ENCODE measurements around the gene SLC9B2. TPM values are rescaled to one million over a fixed set of nuclear protein-coding genes. Genes with fewer than 3 reads are reported as not detected.

SLC9B2 gene
- total RNA-seq (2022) (22.1 and 24.0 TPM in 2 replicates), Bru-seq, nascent RNA (percentile 73 among the genes with signal in this experiment), BruChase-seq, experiment 1, labeled RNA remaining after a 2-hour chase (percentile 69 among the genes with signal in this experiment), BruChase-seq, experiment 2, labeled RNA remaining after a 6-hour chase (percentile 72 among the genes with signal in this experiment)
- long read RNA-seq, transcript SLC9B2-202 (12 exons, 3,126 nt), result major isoform, 7 of 33 reads
- long read RNA-seq, transcript SLC9B2-206 (4 exons, 824 nt), result minor isoform, 6 of 33 reads
- long read RNA-seq, partial matches to known transcripts, result 12 of 33 reads
- long read RNA-seq, other reads (novel, unspliced or antisense), result 7 of 33 reads

- H3K27me3 ChIP-seq (replicated peaks; ENCODE audit: control insufficient read depth, insufficient read depth, low read length), result no peaks in the 10 kb centered on the region
- TF ChIP-seq CTCF (IDR thresholded peaks at IDR 0.05; ENCODE audit: insufficient read depth in 1 of 2, low read depth in 1 of 2, low read length in 1 of 2, severe bottlenecking in 1 of 2, unreplicated experiment in 1 of 2), result no peak
- H3K9me3 Mint-ChIP-seq (ENCODE audit: unreplicated experiment), result no peaks in the 10 kb centered on the region
- no peaks in the 10 kb centered on the region for H3K9me3 ChIP-seq
- H3K4me1 Mint-ChIP-seq (ENCODE audit: low read depth, unreplicated experiment), result peaks cover 6% of the 10 kb centered on the region
- peaks cover 15% of the 10 kb centered on the region; the same call in 1 of the 2 replicates for H3K4me1 ChIP-seq
- DNase-seq, result no peak
- intact Hi-C loops (cut with micrococcal nuclease; ENCODE audit: unreplicated experiment), result loop anchor here (5.0 kb wide), 1 partner anchor 250 kb away; the partner anchor contains the start of gene UBE2D3
- CTCF ChIA-PET, result no interaction called here
- no peaks in the 10 kb centered on the region for H3K27me3 Mint-ChIP-seq (ENCODE audit: insufficient read depth, unreplicated experiment)
- H3K27ac Mint-ChIP-seq (ENCODE audit: unreplicated experiment), result peak within 1 kb of the TSS; percentile 58
- TSS peak; percentile 50 for BruUV-seq (replicated peaks)
- H3K4me3 ChIP-seq (ENCODE audit: low read depth, low read length), result peak within 1 kb of the TSS; percentile 88
- peak within 1 kb of the TSS; percentile 77 for H3K4me3 Mint-ChIP-seq (ENCODE audit: unreplicated experiment)
- POLR2A ChIA-PET, result no interaction called here
- peaks cover 10% of the 10 kb centered on the region for H3K36me3 Mint-ChIP-seq (ENCODE audit: insufficient read depth, unreplicated experiment)
- no peaks in the 10 kb centered on the region for H3K36me3 ChIP-seq (ENCODE audit: control insufficient read depth, insufficient read depth, low read length)
Measured at GRCh38 chr4:103076747-103077347, at the start of gene SLC9B2. SLC9B2 (minus strand) TSS chr4:103076761; CDS start chr4:103067550, 9,211 bp downstream.

GRCh38 chr4:103126126-103126525 is 49.6 kb upstream of the SLC9B2 start:
- no TSS peak for BruUV-seq (replicated peaks)
- Mint-ChIP-seq H3K9me3 (ENCODE audit: unreplicated experiment) (no peaks in the 10 kb centered on the region), H3K27me3 (ENCODE audit: insufficient read depth, unreplicated experiment) (no peaks in the 10 kb centered on the region), H3K36me3 (ENCODE audit: insufficient read depth, unreplicated experiment) (peaks cover 47% of the 10 kb centered on the region), H3K4me3 (ENCODE audit: unreplicated experiment) (no peak overlapping the region), H3K27ac (ENCODE audit: unreplicated experiment) (no peak overlapping the region), H3K4me1 (ENCODE audit: low read depth, unreplicated experiment) (no peaks in the 10 kb centered on the region)
- no peaks in the 10 kb centered on the region for H3K27me3 ChIP-seq (replicated peaks; ENCODE audit: control insufficient read depth, insufficient read depth, low read length)
- CTCF ChIA-PET, result no interaction called here
- DNase-seq, result no peak
- POLR2A ChIA-PET, result no interaction called here
- TF ChIP-seq CTCF (IDR thresholded peaks at IDR 0.05; ENCODE audit: insufficient read depth in 1 of 2, low read depth in 1 of 2, low read length in 1 of 2, severe bottlenecking in 1 of 2, unreplicated experiment in 1 of 2), result no peak
- no peaks in the 10 kb centered on the region for H3K9me3 ChIP-seq
- intact Hi-C loops (cut with micrococcal nuclease; ENCODE audit: unreplicated experiment), result no loop called here
- no peaks in the 10 kb centered on the region for H3K4me1 ChIP-seq
- no peaks in the 10 kb centered on the region for H3K36me3 ChIP-seq (ENCODE audit: control insufficient read depth, insufficient read depth, low read length)
- H3K4me3 ChIP-seq (ENCODE audit: low read depth, low read length), result no peak overlapping the region

GRCh38 chr4:103123114-103123513 is 46.6 kb upstream of the SLC9B2 start:
- intact Hi-C loops (cut with micrococcal nuclease; ENCODE audit: unreplicated experiment), result no loop called here

More at GRCh38 chr4:103123114-103123513, 46.6 kb upstream of the SLC9B2 start:
- no TSS peak for BruUV-seq (replicated peaks)
- CTCF ChIA-PET, result no interaction called here
- no peaks in the 10 kb centered on the region for H3K4me1 ChIP-seq
- no peaks in the 10 kb centered on the region for H3K4me1 Mint-ChIP-seq (ENCODE audit: low read depth, unreplicated experiment)
- no peak overlapping the region for H3K27ac Mint-ChIP-seq (ENCODE audit: unreplicated experiment)
- H3K9me3 ChIP-seq, result no peaks in the 10 kb centered on the region
- H3K27me3 Mint-ChIP-seq (ENCODE audit: insufficient read depth, unreplicated experiment), result no peaks in the 10 kb centered on the region
- no peak overlapping the region for H3K4me3 Mint-ChIP-seq (ENCODE audit: unreplicated experiment)
- DNase-seq, result no peak
- H3K4me3 ChIP-seq (ENCODE audit: low read depth, low read length), result no peak overlapping the region
- POLR2A ChIA-PET, result no interaction called here
- no peak for TF ChIP-seq CTCF (IDR thresholded peaks at IDR 0.05; ENCODE audit: insufficient read depth in 1 of 2, low read depth in 1 of 2, low read length in 1 of 2, severe bottlenecking in 1 of 2, unreplicated experiment in 1 of 2)
- no peaks in the 10 kb centered on the region for H3K27me3 ChIP-seq (replicated peaks; ENCODE audit: control insufficient read depth, insufficient read depth, low read length)
- H3K36me3 Mint-ChIP-seq (ENCODE audit: insufficient read depth, unreplicated experiment), result peaks cover 45% of the 10 kb centered on the region
- H3K36me3 ChIP-seq (ENCODE audit: control insufficient read depth, insufficient read depth, low read length), result no peaks in the 10 kb centered on the region
- H3K9me3 Mint-ChIP-seq (ENCODE audit: unreplicated experiment), result no peaks in the 10 kb centered on the region

Measured in Caco-2 (cell line).